ENCODE measurements around the gene HSD17B12.

DNA sequence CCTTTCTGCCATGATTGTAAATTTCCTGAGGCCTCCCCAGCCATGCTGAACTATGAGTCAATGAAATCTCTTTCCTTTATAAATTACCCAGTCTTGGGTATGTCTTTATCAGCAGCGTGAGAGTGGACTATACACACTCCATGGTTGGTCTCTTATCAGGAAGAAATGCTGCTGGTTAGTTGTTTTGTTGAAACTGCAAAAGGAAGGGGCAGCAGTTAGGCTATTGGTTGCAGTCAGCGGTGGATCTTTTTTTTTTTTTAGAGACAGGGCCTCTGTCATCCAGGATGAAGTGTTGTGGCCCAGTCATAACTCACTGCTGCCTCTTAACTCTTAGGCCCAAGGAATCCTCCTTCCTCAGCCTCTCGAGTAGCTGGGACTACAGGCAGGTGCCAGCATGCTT, 51.7 kb downstream of the HSD17B12 start:
- TF ChIP-seq, protein P1, sequence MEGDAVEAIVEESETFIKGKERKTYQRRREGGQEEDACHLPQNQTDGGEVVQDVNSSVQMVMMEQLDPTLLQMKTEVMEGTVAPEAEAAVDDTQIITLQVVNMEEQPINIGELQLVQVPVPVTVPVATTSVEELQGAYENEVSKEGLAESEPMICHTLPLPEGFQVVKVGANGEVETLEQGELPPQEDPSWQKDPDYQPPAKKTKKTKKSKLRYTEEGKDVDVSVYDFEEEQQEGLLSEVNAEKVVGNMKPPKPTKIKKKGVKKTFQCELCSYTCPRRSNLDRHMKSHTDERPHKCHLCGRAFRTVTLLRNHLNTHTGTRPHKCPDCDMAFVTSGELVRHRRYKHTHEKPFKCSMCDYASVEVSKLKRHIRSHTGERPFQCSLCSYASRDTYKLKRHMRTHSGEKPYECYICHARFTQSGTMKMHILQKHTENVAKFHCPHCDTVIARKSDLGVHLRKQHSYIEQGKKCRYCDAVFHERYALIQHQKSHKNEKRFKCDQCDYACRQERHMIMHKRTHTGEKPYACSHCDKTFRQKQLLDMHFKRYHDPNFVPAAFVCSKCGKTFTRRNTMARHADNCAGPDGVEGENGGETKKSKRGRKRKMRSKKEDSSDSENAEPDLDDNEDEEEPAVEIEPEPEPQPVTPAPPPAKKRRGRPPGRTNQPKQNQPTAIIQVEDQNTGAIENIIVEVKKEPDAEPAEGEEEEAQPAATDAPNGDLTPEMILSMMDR (optimal IDR thresholded peaks at IDR 0.05 in 1 of 3, IDR thresholded peaks at IDR 0.05 in 1 of 3, conservative IDR thresholded peaks at IDR 0.05 in 1 of 3; ENCODE audit: extremely low read depth in 1 of 3, insufficient read depth in 2 of 3, low read length in 3 of 3), result no peak
- no peak for TF ChIP-seq EZH2 (IDR thresholded peaks at IDR 0.05; ENCODE audit: low read length)

Measured in keratinocyte (primary cell).